Measurements from ENCODE around the gene RNU7-1. TPM values are rescaled to one million over a fixed set of nuclear protein-coding genes. Genes with fewer than 3 reads are reported as not detected.
A peak's percentile ranks its signal among the peaks of the same experiment; 100 is the strongest.
"Not testable (repeated sequence)": the region's sequence is repeated elsewhere in the genome, so short reads cannot be mapped to it uniquely, and the experiment has no call there.

RNU7-1 gene
- total RNA-seq, 1 experiment from 2014 or later, result not detected

- POLR2A ChIA-PET, result interaction anchor here (0.6 to 1.1 kb wide), 2 partner anchors 38 to 87 kb away, joined by 3 to 8 read pairs; no protein-coding TSS in a partner anchor
Observed at GRCh38 chr12:6908141-6908540, 35.5 kb upstream of the RNU7-1 start.

GRCh38 chr12:6909421-6910145 lies 34.0 kb upstream of the RNU7-1 start:
- H3K27me3 Mint-ChIP-seq (ENCODE audit: low read depth), result peaks cover 17% of the 10 kb centered on the region
- H3K4me1 Mint-ChIP-seq, result peaks cover 14% of the 10 kb centered on the region
- no peak overlapping the region for H3K27ac Mint-ChIP-seq
- ATAC-seq (no peak), DNase-seq (ENCODE audit: low spot score) (no peak)
- no peaks in the 10 kb centered on the region for H3K36me3 Mint-ChIP-seq
- POLR2A ChIA-PET, result no interaction called here
- CTCF ChIA-PET, result interaction anchor here (4.4 to 9.1 kb wide), 3 partner anchors 16 to 37 kb away, joined by 17 to 53 read pairs (median 45); partner anchors contain the start of gene SPSB2
- TF ChIP-seq GTF2I (CRISPR knock-in tag; conservative IDR thresholded peaks at IDR 0.05), result no peak
- TF ChIP-seq ZNF138 (CRISPR knock-in tag; conservative IDR thresholded peaks at IDR 0.05), result no peak
- TF ChIP-seq SOX15 (CRISPR knock-in tag; IDR thresholded peaks at IDR 0.05), result no peak
- TF ChIP-seq E2F5 (CRISPR knock-in tag; IDR thresholded peaks at IDR 0.05), result no peak
- TF ChIP-seq FOXP1 (CRISPR knock-in tag; IDR thresholded peaks at IDR 0.05; ENCODE audit: borderline replicate concordance), result no peak
- TF ChIP-seq TCF7 (CRISPR knock-in tag; IDR thresholded peaks at IDR 0.05; ENCODE audit: low read depth), result no peak
- TF ChIP-seq FOXJ3 (CRISPR knock-in tag; IDR thresholded peaks at IDR 0.05; ENCODE audit: borderline replicate concordance), result no peak
- no peak for TF ChIP-seq OVOL2 (CRISPR knock-in tag; IDR thresholded peaks at IDR 0.05; ENCODE audit: borderline replicate concordance)
- no peak for TF ChIP-seq PREB (CRISPR knock-in tag; IDR thresholded peaks at IDR 0.05; ENCODE audit: borderline replicate concordance)
- TF ChIP-seq ZBTB21 (CRISPR knock-in tag; IDR thresholded peaks at IDR 0.05; ENCODE audit: borderline replicate concordance), result no peak
- TF ChIP-seq ZNF281 (CRISPR knock-in tag; IDR thresholded peaks at IDR 0.05), result no peak
- no peak for TF ChIP-seq ESRRA (CRISPR knock-in tag; IDR thresholded peaks at IDR 0.05; ENCODE audit: borderline replicate concordance)
- TF ChIP-seq GABPB1 (CRISPR knock-in tag; IDR thresholded peaks at IDR 0.05), result no peak
- no peak for TF ChIP-seq SP1 (CRISPR knock-in tag; conservative IDR thresholded peaks at IDR 0.05)
- H3K4me3 Mint-ChIP-seq, result no peak overlapping the region
- no peaks in the 10 kb centered on the region for H3K9me3 Mint-ChIP-seq

More at GRCh38 chr12:6908141-6908540, 35.5 kb upstream of the RNU7-1 start:
- ATAC-seq; H3K4me1 Mint-ChIP-seq; H3K4me3 Mint-ChIP-seq; H3K27ac Mint-ChIP-seq; DNase-seq (ENCODE audit: low spot score); H3K9me3 Mint-ChIP-seq; H3K36me3 Mint-ChIP-seq: not testable (repeated sequence)
- H3K27me3 Mint-ChIP-seq (ENCODE audit: low read depth), result peaks cover 14% of the 10 kb centered on the region
- CTCF ChIA-PET, result interaction anchor here (0.6 to 8.0 kb wide), 4 partner anchors 17 to 71 kb away, joined by 3 to 53 read pairs (median 6); partner anchors contain the start of gene SPSB2

- CTCF ChIA-PET, result interaction anchor here (0.9 to 9.1 kb wide), 7 partner anchors 10 to 52 kb away, joined by 3 to 45 read pairs (median 4); partner anchors contain the start of gene SPSB2
- POLR2A ChIA-PET, result interaction anchor here (0.9 kb wide), 1 partner anchor 13 kb away, joined by 3 read pairs; no protein-coding TSS in a partner anchor
- Mint-ChIP-seq H3K27ac (no peak overlapping the region), H3K4me3 (peak overlapping the region; percentile 18; the same call in 1 of the 2 replicates), H3K36me3 (peaks cover 14% of the 10 kb centered on the region), H3K9me3 (no peaks in the 10 kb centered on the region), H3K27me3 (ENCODE audit: low read depth) (peaks cover 15% of the 10 kb centered on the region), H3K4me1 (peaks cover 31% of the 10 kb centered on the region)
- no peak for TF ChIP-seq E2F5 (CRISPR knock-in tag; IDR thresholded peaks at IDR 0.05)
- peak; percentile 45; the same call in 1 of the 2 replicates for TF ChIP-seq PRDM15 (CRISPR knock-in tag; IDR thresholded peaks at IDR 0.05)
- ATAC-seq, result no peak
- DNase-seq (ENCODE audit: low spot score), result no peak
Observed at GRCh38 chr12:6912164-6912935, 31.3 kb upstream of the RNU7-1 start.

Measured in WTC11 (cell line).